HCT116 (cell line): Measurements from ENCODE around the gene GALR3. TPM values are rescaled to one million over a fixed set of nuclear protein-coding genes. Genes with fewer than 3 reads are reported as not detected.

ENCODE experiments used
- ATAC-seq: fragments of 200-7000 bp; cut with Tn5 transposase; 2 replicates; pipeline ENCODE4 v1.9.1; 2020; ENCODE audit warnings: mild to moderate bottlenecking, moderate library complexity
- BruUV-seq: library from RNA; stranded (reverse); fragments of 400-500 nt; replicated peaks from 2 replicates; lab custom pipeline; 2021; lab: Mats Ljungman, UMichigan
- CTCF ChIA-PET: fragments of 300-600 bp; sonication (Branson Sonifier 250); formaldehyde crosslinking; loops from one replicate; lab custom pipeline; 2021; ENCODE audit warnings: antibody characterized with exemption; lab: Charles Lee
- POLR2A ChIA-PET: fragments of 300-600, 350-600 bp; sonication (Branson Sonifier 250); formaldehyde crosslinking; loops from one replicate; lab custom pipeline; 2021; ENCODE audit warnings: antibody characterized with exemption; lab: Charles Lee
- RAD21 ChIA-PET, 2 experiments: fragments of 300-600 bp; sonication (Branson Sonifier 250); formaldehyde crosslinking; loops; one replicate each; lab custom pipeline; 2023; ENCODE audit warnings: low total read pairs in 2 of 2; ENCODE audit not compliant: uncharacterized antibody in 2 of 2, unreplicated experiment in 2 of 2, low non-redundant PET in 1 of 2; lab: Charles Lee
- DNase-seq: peaks from one replicate; pipeline ENCODE4 v3.0.0-alpha.2; 2010; ENCODE audit warnings: low read depth, low spot score
- H2AFZ ChIP-seq: fragments of 200-600 bp; shearing (Covaris generic), sonication (generic); 2 replicates; pipeline ENCODE4 v1.6.1; 2017; ENCODE audit warnings: low read depth, mixed run types, mixed read lengths, antibody characterized with exemption, low read length; ENCODE audit not compliant: poor library complexity, severe bottlenecking
- H3K27ac ChIP-seq: 2 replicates; pipeline ENCODE4 v1.5.1; 2012; ENCODE audit warnings: low read depth, low read length
- H3K27me3 ChIP-seq: fragments of 200-600 bp; sonication (generic); 2 replicates; pipeline ENCODE4 v1.6.1; 2016; ENCODE audit warnings: mixed run types, low read length, mixed read lengths; ENCODE audit not compliant: insufficient read depth
- H3K36me3 ChIP-seq, 2 experiments: fragments of 200-500 bp in 1 of 2; fragments of 200-600 bp in 1 of 2; sonication (Bioruptor generic) in 1 of 2; sonication (generic) in 1 of 2; 2 replicates each; pipeline versions ENCODE4 v1.5.1 to v1.6.1; 2014 to 2016; ENCODE audit warnings: low read length in 2 of 2, inconsistent platforms in 1 of 2, mixed read lengths in 1 of 2, mixed run types in 1 of 2; ENCODE audit not compliant: insufficient read depth in 2 of 2, control insufficient read depth in 1 of 2
- H3K4me1 ChIP-seq, 2 experiments: fragments of 200-600 bp in 1 of 2; sonication (generic) in 1 of 2; 2 replicates each; pipeline versions ENCODE4 v1.5.1 to v1.6.1; 2012 to 2017; ENCODE audit warnings: low read length in 2 of 2, inconsistent platforms in 1 of 2, mild to moderate bottlenecking in 1 of 2, mixed read lengths in 1 of 2, mixed run types in 1 of 2, moderate library complexity in 1 of 2; ENCODE audit not compliant: insufficient read depth in 2 of 2, control insufficient read depth in 1 of 2
- H3K4me2 ChIP-seq: fragments of 200-600 bp; sonication (generic); 2 replicates; pipeline ENCODE4 v1.6.1; 2017; ENCODE audit warnings: mixed run types, low read length, mixed read lengths
- H3K4me3 ChIP-seq, 2 experiments: fragments of 200-600 bp in 1 of 2; sonication (generic) in 1 of 2; replicated peaks in 1 of 2; 2 replicates each; pipeline ENCODE4 v1.5.1; 2011 to 2016; ENCODE audit warnings: low read length in 2 of 2, control low read depth in 1 of 2, low read depth in 1 of 2, mild to moderate bottlenecking in 1 of 2, mixed read lengths in 1 of 2, mixed run types in 1 of 2
- H3K79me2 ChIP-seq: fragments of 200-600 bp; sonication (generic); 2 replicates; pipeline ENCODE4 v1.6.1; 2017; ENCODE audit warnings: mild to moderate bottlenecking, mixed run types, low read length, moderate library complexity, mixed read lengths; ENCODE audit not compliant: insufficient read depth
- H3K9ac ChIP-seq: fragments of 200-600 bp; sonication (generic); 2 replicates; pipeline ENCODE4 v1.6.1; 2016; ENCODE audit warnings: low read length, mixed read lengths
- H3K9me2 ChIP-seq: fragments of 200-600 bp; sonication (generic), shearing (Covaris generic); 2 replicates; pipeline ENCODE4 v1.6.1; 2017; ENCODE audit warnings: mixed run types, mild to moderate bottlenecking, moderate library complexity; ENCODE audit not compliant: insufficient read depth
- H3K9me3 ChIP-seq, 2 experiments: fragments of 200-500 bp in 1 of 2; fragments of 200-600 bp in 1 of 2; sonication (Bioruptor generic) in 1 of 2; sonication (generic) in 1 of 2; 2 replicates each; pipeline ENCODE4 v1.6.1; 2014 to 2017; ENCODE audit warnings: low read length in 2 of 2, mixed read lengths in 2 of 2, inconsistent platforms in 1 of 2, low read depth in 1 of 2, mild to moderate bottlenecking in 1 of 2, mixed run types in 1 of 2, moderate library complexity in 1 of 2; ENCODE audit not compliant: control insufficient read depth in 1 of 2, insufficient read depth in 1 of 2
- H4K20me1 ChIP-seq: fragments of 200-600 bp; sonication (generic), shearing (Covaris generic); 2 replicates; pipeline ENCODE4 v1.6.1; 2017; ENCODE audit warnings: mixed run types, mild to moderate bottlenecking, moderate library complexity; ENCODE audit not compliant: insufficient read depth
- ATF3 ChIP-seq: IDR thresholded peaks from 2 replicates; pipeline ENCODE4 v1.6.1; 2012
- EZH2 ChIP-seq: fragments of 200-600 bp; sonication (generic); IDR thresholded peaks from 2 replicates; pipeline ENCODE4 v1.6.1; 2017; ENCODE audit warnings: antibody characterized with exemption, mixed run types
- EZH2phosphoT487 ChIP-seq: fragments of 200-600 bp; IDR thresholded peaks from 2 replicates; pipeline ENCODE4 v1.6.1; 2018; ENCODE audit warnings: antibody characterized with exemption, borderline replicate concordance
- JUND ChIP-seq: IDR thresholded peaks from 2 replicates; pipeline ENCODE4 v1.6.1; 2012
- MAX ChIP-seq: IDR thresholded peaks from 2 replicates; pipeline ENCODE4 v1.6.1; 2012
- POLR2A ChIP-seq: IDR thresholded peaks from 2 replicates; pipeline ENCODE4 v1.7.0; 2011; ENCODE audit warnings: borderline replicate concordance; ENCODE audit not compliant: insufficient read depth, insufficient read length; ENCODE audit errors: extremely low read depth
- POLR2AphosphoS5 ChIP-seq: IDR thresholded peaks from 2 replicates; pipeline ENCODE4 v1.6.1; 2011; ENCODE audit warnings: mild to moderate bottlenecking, low read depth, low read length, moderate library complexity
- REST ChIP-seq: IDR thresholded peaks from 2 replicates; pipeline ENCODE4 v1.6.1; 2012; ENCODE audit warnings: low read depth
- SIN3A ChIP-seq: IDR thresholded peaks from 2 replicates; pipeline ENCODE4 v1.6.1; 2012; ENCODE audit warnings: low read depth
- SRF ChIP-seq: IDR thresholded peaks from 2 replicates; pipeline ENCODE4 v1.6.1; 2012; ENCODE audit warnings: low read depth
- YY1 ChIP-seq: IDR thresholded peaks from 2 replicates; pipeline ENCODE4 v1.6.1; 2011; ENCODE audit warnings: low read length, low read depth, moderate library complexity, mild to moderate bottlenecking; ENCODE audit not compliant: insufficient replicate concordance; ENCODE audit errors: extremely low read depth
- ZFX ChIP-seq: fragments of 450-650 bp; IDR thresholded peaks from 2 replicates; pipeline ENCODE4 v1.6.1; 2017
- intact Hi-C: fragments of 100-400 bp; cut with micrococcal nuclease; formaldehyde crosslinking; loops from 2 replicates; pipeline ENCODE4 v1.10.0; 2022
- total RNA-seq: library from RNA; stranded (reverse); gene quantifications from one replicate; pipeline ENCODE4 v1.2.1, GENCODE V29; 2021; ENCODE audit not compliant: unreplicated experiment

Gene GALR3
- total RNA-seq, 1 experiment from 2014 or later, result 0.32 TPM

GRCh38 chr22:37832022-37832857 lies 9.1 kb downstream of the GALR3 start:
- no peak overlapping the region for H3K9ac ChIP-seq
- ChIA-PET CTCF (no interaction called here), RAD21 (no interaction called here), POLR2A (interaction anchor here (0.9 kb wide), 1 partner anchor 12 kb away, joined by 3 read pairs; the partner anchor contains the start of gene ANKRD54)
- intact Hi-C loops, result no loop called here
- ATAC-seq (no peak), DNase-seq (no peak)
- BruUV-seq, result no TSS peak
- peaks cover 15 to 37% of the 10 kb centered on the region in 2 experiments; a peak in 3 of 4 replicates for H3K36me3 ChIP-seq
- H2AFZ ChIP-seq, result no peak overlapping the region
- H3K4me3 ChIP-seq, result no peak overlapping the region
- no peaks in the 10 kb centered on the region for H3K4me1 ChIP-seq
- TF ChIP-seq REST (no peak), ZFX (no peak), POLR2AphosphoS5 (no peak), MAX (no peak), YY1 (no peak), SRF (no peak), EZH2phosphoT487 (no peak), EZH2 (no peak), ATF3 (no peak), POLR2A (no peak), SIN3A (no peak), JUND (no peak)
- H3K27ac ChIP-seq, result no peak overlapping the region
- no peaks in the 10 kb centered on the region for H3K9me3 ChIP-seq
- H3K4me2 ChIP-seq, result no peak overlapping the region
- no peaks in the 10 kb centered on the region for H3K27me3 ChIP-seq
- no peaks in the 10 kb centered on the region for H4K20me1 ChIP-seq
- H3K79me2 ChIP-seq, result no peaks in the 10 kb centered on the region
- no peaks in the 10 kb centered on the region for H3K9me2 ChIP-seq
